GM19043 (cell line): Measurements from ENCODE around the gene ZMYND8.

Experiments used
- ATAC-seq: cut with Tn5 transposase; IDR thresholded peaks from one replicate; pipeline ENCODE4 v1.9.1; 2021; ENCODE audit warnings: low read depth; ENCODE audit not compliant: unreplicated experiment

ZMYND8 gene

GRCh38 chr20:47335251-47336128, 21.0 kb downstream of the ZMYND8 start:
- ATAC-seq: no peak

- no peak for ATAC-seq
Observed at GRCh38 chr20:47334022-47334551, 22.4 kb downstream of the ZMYND8 start.

GRCh38 chr20:47332381-47333206, 23.9 kb downstream of the ZMYND8 start:
- ATAC-seq: no peak

- no peak for ATAC-seq
Observed at GRCh38 chr20:47330933-47331708, 25.4 kb downstream of the ZMYND8 start.

- no peak for ATAC-seq
Observed at GRCh38 chr20:47330071-47330470, 26.4 kb downstream of the ZMYND8 start.

GRCh38 chr20:47328129-47328528, 28.4 kb downstream of the ZMYND8 start:
- no peak for ATAC-seq

- ATAC-seq: no peak
Observed at GRCh38 chr20:47327711-47328110, 28.8 kb downstream of the ZMYND8 start.

GRCh38 chr20:47326658-47327268, 29.7 kb downstream of the ZMYND8 start:
- ATAC-seq: no peak

- ATAC-seq: no peak
Observed at GRCh38 chr20:47325242-47325641, 31.3 kb downstream of the ZMYND8 start.

GRCh38 chr20:47320990-47321805, 35.3 kb downstream of the ZMYND8 start:
- no peak for ATAC-seq

GRCh38 chr20:47319517-47320252, 36.8 kb downstream of the ZMYND8 start:
- no peak for ATAC-seq

- no peak for ATAC-seq
Observed at GRCh38 chr20:47318586-47319516, 37.6 kb downstream of the ZMYND8 start.

- no peak for ATAC-seq
Observed at GRCh38 chr20:47318027-47318585, 38.4 kb downstream of the ZMYND8 start.

- ATAC-seq: no peak
Observed at GRCh38 chr20:47317127-47317895, 39.2 kb downstream of the ZMYND8 start.

GRCh38 chr20:47316776-47317126, 39.7 kb downstream of the ZMYND8 start:
- no peak for ATAC-seq

GRCh38 chr20:47315339-47316056, 41.0 kb downstream of the ZMYND8 start:
- no peak for ATAC-seq
